DOHH2 (cell line): ENCODE results near the gene TRA2B.

Experiments
- H3F3A ChIP-seq: fragments of 200-600 bp; sonication (generic), shearing (Covaris generic); 2 replicates; pipeline ENCODE4 v1.6.0; 2016; ENCODE audit warnings: antibody characterized with exemption, mild to moderate bottlenecking; ENCODE audit not compliant: control insufficient read depth, insufficient read depth
- H3K27ac ChIP-seq: fragments of 200-600 bp; sonication (generic); 2 replicates; pipeline ENCODE4 v1.5.1; 2014; ENCODE audit warnings: low read depth, mild to moderate bottlenecking, low read length, moderate library complexity
- H3K27me3 ChIP-seq: fragments of 200-600 bp; sonication (generic); 2 replicates; pipeline ENCODE4 v1.6.1; 2014; ENCODE audit warnings: mild to moderate bottlenecking, low read length, mixed read lengths; ENCODE audit not compliant: control insufficient read depth
- H3K36me3 ChIP-seq: fragments of 200-600 bp; sonication (generic); 2 replicates; pipeline ENCODE4 v1.6.1; 2014; ENCODE audit warnings: mild to moderate bottlenecking, low read length, moderate library complexity, mixed read lengths; ENCODE audit not compliant: control insufficient read depth
- H3K4me1 ChIP-seq: fragments of 200-600 bp; sonication (generic); 2 replicates; pipeline ENCODE4 v1.6.1; 2014; ENCODE audit warnings: mild to moderate bottlenecking, low read length, mixed read lengths; ENCODE audit not compliant: control insufficient read depth
- H3K4me2 ChIP-seq: fragments of 200-600 bp; sonication (generic); 2 replicates; pipeline ENCODE4 v1.6.0; 2014; ENCODE audit warnings: mild to moderate bottlenecking, low read length, moderate library complexity
- H3K4me3 ChIP-seq: fragments of 200-600 bp; sonication (generic); 2 replicates; pipeline ENCODE4 v1.5.1; 2014; ENCODE audit warnings: mild to moderate bottlenecking, low read length, mixed read lengths
- H3K79me2 ChIP-seq: fragments of 200-600 bp; sonication (generic); 2 replicates; pipeline ENCODE4 v1.6.1; 2014; ENCODE audit warnings: mild to moderate bottlenecking, low read length, mixed read lengths; ENCODE audit not compliant: control insufficient read depth
- H3K9me2 ChIP-seq: fragments of 200-600 bp; sonication (generic); replicated peaks from 2 replicates; pipeline ENCODE4 v1.6.1; 2014; ENCODE audit warnings: mild to moderate bottlenecking, low read length, mixed read lengths; ENCODE audit not compliant: control insufficient read depth
- H3K9me3 ChIP-seq: fragments of 200-600 bp; sonication (generic); 2 replicates; pipeline ENCODE4 v1.6.1; 2014; ENCODE audit warnings: antibody characterized with exemption, low read length, mixed read lengths; ENCODE audit not compliant: control insufficient read depth, insufficient read depth
- H4K20me1 ChIP-seq: fragments of 200-600 bp; sonication (generic); 2 replicates; pipeline ENCODE4 v1.6.0; 2014; ENCODE audit warnings: low read depth, mild to moderate bottlenecking, antibody characterized with exemption, low read length, moderate library complexity; ENCODE audit not compliant: control insufficient read depth, insufficient read depth
- EZH2phosphoT487 ChIP-seq: fragments of 200-600 bp; sonication (generic); IDR thresholded peaks from 2 replicates; pipeline ENCODE4 v1.6.1; 2017; ENCODE audit warnings: borderline replicate concordance, mild to moderate bottlenecking, antibody characterized with exemption, low read length, moderate library complexity, mixed read lengths

The TRA2B gene

GRCh38 chr3:185866555-185866954, 71.3 kb downstream of the TRA2B start:
- H3K79me2 ChIP-seq: no peaks in the 10 kb centered on the region
- TF ChIP-seq EZH2phosphoT487: no peak
- H4K20me1 ChIP-seq: no peaks in the 10 kb centered on the region
- H3K36me3 ChIP-seq: no peaks in the 10 kb centered on the region
- no peaks in the 10 kb centered on the region for H3K4me1 ChIP-seq
- H3K27ac ChIP-seq: no peak overlapping the region
- H3K9me2 ChIP-seq: no peaks in the 10 kb centered on the region
- H3K4me2 ChIP-seq: no peak overlapping the region
- H3K9me3 ChIP-seq: no peaks in the 10 kb centered on the region
- peaks cover 22% of the 10 kb centered on the region for H3K27me3 ChIP-seq
- H3K4me3 ChIP-seq: no peak overlapping the region
- H3F3A ChIP-seq: no peaks in the 10 kb centered on the region
